ENCODE measurements around the gene ASTN2.

Gene ASTN2

GRCh38 chr9:116647515-116647809 lies 767.4 kb downstream of the ASTN2 start:
- H2AFZ ChIP-seq (ENCODE audit: low read length): no peak overlapping the region

GRCh38 chr9:116646661-116647514 lies 768.0 kb downstream of the ASTN2 start:
- H2AFZ ChIP-seq (ENCODE audit: low read length): no peak overlapping the region
- H3K36me3 ChIP-seq (ENCODE audit: insufficient read depth, low read length): no peaks in the 10 kb centered on the region
- no peaks in the 10 kb centered on the region for H4K20me1 ChIP-seq (ENCODE audit: insufficient read depth, low read length)
- H3K9me3 ChIP-seq (ENCODE audit: low read length): no peaks in the 10 kb centered on the region
- H3K27me3 ChIP-seq (ENCODE audit: insufficient read depth, low read length): no peaks in the 10 kb centered on the region
- H3K4me2 ChIP-seq (ENCODE audit: low read length): no peak overlapping the region
- no peak for TF ChIP-seq EZH2 (IDR thresholded peaks at IDR 0.05; ENCODE audit: borderline replicate concordance, low read length)
- TF ChIP-seq CTCF (IDR thresholded peaks at IDR 0.05; ENCODE audit: low read length): peak; percentile 71
- no peak overlapping the region for H3K27ac ChIP-seq (ENCODE audit: low read depth, low read length, poor library complexity, severe bottlenecking)
- no peak overlapping the region for H3K9ac ChIP-seq (ENCODE audit: low read length)
- no peaks in the 10 kb centered on the region for H3F3A ChIP-seq (ENCODE audit: insufficient read depth, low read length)
- no peak overlapping the region for H3K4me3 ChIP-seq (ENCODE audit: low read depth, low read length, poor library complexity, severe bottlenecking)
- H3K9me2 ChIP-seq (ENCODE audit: low read depth, low read length): no peaks in the 10 kb centered on the region
- H3K79me2 ChIP-seq (ENCODE audit: insufficient read depth, low read length): no peaks in the 10 kb centered on the region
- H3K4me1 ChIP-seq (ENCODE audit: insufficient read depth, low read length, severe bottlenecking): no peaks in the 10 kb centered on the region

More at GRCh38 chr9:116647515-116647809, 767.4 kb downstream of the ASTN2 start:
- no peaks in the 10 kb centered on the region for H3K36me3 ChIP-seq (ENCODE audit: insufficient read depth, low read length)
- no peak overlapping the region for H3K9ac ChIP-seq (ENCODE audit: low read length)
- TF ChIP-seq CTCF (IDR thresholded peaks at IDR 0.05; ENCODE audit: low read length) (no peak), EZH2 (IDR thresholded peaks at IDR 0.05; ENCODE audit: borderline replicate concordance, low read length) (no peak)
- no peak overlapping the region for H3K4me2 ChIP-seq (ENCODE audit: low read length)
- no peak overlapping the region for H3K27ac ChIP-seq (ENCODE audit: low read depth, low read length, poor library complexity, severe bottlenecking)
- no peaks in the 10 kb centered on the region for H3K79me2 ChIP-seq (ENCODE audit: insufficient read depth, low read length)
- H3K27me3 ChIP-seq (ENCODE audit: insufficient read depth, low read length): no peaks in the 10 kb centered on the region
- H3K9me3 ChIP-seq (ENCODE audit: low read length): no peaks in the 10 kb centered on the region
- H3F3A ChIP-seq (ENCODE audit: insufficient read depth, low read length): no peaks in the 10 kb centered on the region
- H3K9me2 ChIP-seq (ENCODE audit: low read depth, low read length): no peaks in the 10 kb centered on the region
- H3K4me1 ChIP-seq (ENCODE audit: insufficient read depth, low read length, severe bottlenecking): no peaks in the 10 kb centered on the region
- H3K4me3 ChIP-seq (ENCODE audit: low read depth, low read length, poor library complexity, severe bottlenecking): no peak overlapping the region
- H4K20me1 ChIP-seq (ENCODE audit: insufficient read depth, low read length): no peaks in the 10 kb centered on the region

GRCh38 chr9:116644091-116644688 lies 770.7 kb downstream of the ASTN2 start:
- no peak overlapping the region for H3K4me2 ChIP-seq (ENCODE audit: low read length)
- no peaks in the 10 kb centered on the region for H4K20me1 ChIP-seq (ENCODE audit: insufficient read depth, low read length)
- no peaks in the 10 kb centered on the region for H3K9me3 ChIP-seq (ENCODE audit: low read length)
- H3K9ac ChIP-seq (ENCODE audit: low read length): no peak overlapping the region
- H3K79me2 ChIP-seq (ENCODE audit: insufficient read depth, low read length): no peaks in the 10 kb centered on the region
- H3K27me3 ChIP-seq (ENCODE audit: insufficient read depth, low read length): no peaks in the 10 kb centered on the region
- no peaks in the 10 kb centered on the region for H3K36me3 ChIP-seq (ENCODE audit: insufficient read depth, low read length)
- no peaks in the 10 kb centered on the region for H3K9me2 ChIP-seq (ENCODE audit: low read depth, low read length)
- H3F3A ChIP-seq (ENCODE audit: insufficient read depth, low read length): no peaks in the 10 kb centered on the region
- H3K4me1 ChIP-seq (ENCODE audit: insufficient read depth, low read length, severe bottlenecking): no peaks in the 10 kb centered on the region
- H3K27ac ChIP-seq (ENCODE audit: low read depth, low read length, poor library complexity, severe bottlenecking): no peak overlapping the region
- no peak overlapping the region for H2AFZ ChIP-seq (ENCODE audit: low read length)
- H3K4me3 ChIP-seq (ENCODE audit: low read depth, low read length, poor library complexity, severe bottlenecking): no peak overlapping the region
- TF ChIP-seq CTCF (IDR thresholded peaks at IDR 0.05; ENCODE audit: low read length) (no peak), EZH2 (IDR thresholded peaks at IDR 0.05; ENCODE audit: borderline replicate concordance, low read length) (no peak)

Measured in OCI-LY1 (cell line).